GM19468 (cell line): ENCODE measurements around the gene DDX56.
"Not testable (repeated sequence)": the region's sequence is repeated elsewhere in the genome, so short reads cannot be mapped to it uniquely, and the experiment has no call there.

Experiments used
- ATAC-seq: cut with Tn5 transposase; IDR thresholded peaks from one replicate; pipeline ENCODE4 v1.9.1; 2021; ENCODE audit warnings: mild to moderate bottlenecking, moderate library complexity, moderate number of reproducible peaks; ENCODE audit not compliant: unreplicated experiment; ENCODE audit errors: extremely low read depth

The DDX56 gene

DNA sequence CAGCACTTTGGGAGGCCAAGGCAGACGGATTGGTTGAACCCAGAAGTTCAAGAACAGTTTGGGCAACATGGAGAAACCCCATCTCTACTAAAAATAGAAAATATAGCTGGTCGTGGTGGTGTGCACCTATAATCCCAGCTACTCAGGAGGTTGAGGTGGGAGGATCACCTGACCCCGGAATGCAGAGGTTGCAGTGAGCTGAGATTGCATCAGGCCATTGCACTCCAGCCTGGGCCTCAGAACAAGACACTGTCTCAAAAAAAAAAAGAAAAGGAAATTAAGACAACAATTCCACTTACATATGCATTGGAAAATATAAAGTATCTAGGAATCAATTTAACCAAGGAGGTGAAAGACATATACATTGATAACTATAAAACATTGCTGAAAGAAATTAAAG is 25.5 kb upstream of the DDX56 start:
- no peak for ATAC-seq

DNA sequence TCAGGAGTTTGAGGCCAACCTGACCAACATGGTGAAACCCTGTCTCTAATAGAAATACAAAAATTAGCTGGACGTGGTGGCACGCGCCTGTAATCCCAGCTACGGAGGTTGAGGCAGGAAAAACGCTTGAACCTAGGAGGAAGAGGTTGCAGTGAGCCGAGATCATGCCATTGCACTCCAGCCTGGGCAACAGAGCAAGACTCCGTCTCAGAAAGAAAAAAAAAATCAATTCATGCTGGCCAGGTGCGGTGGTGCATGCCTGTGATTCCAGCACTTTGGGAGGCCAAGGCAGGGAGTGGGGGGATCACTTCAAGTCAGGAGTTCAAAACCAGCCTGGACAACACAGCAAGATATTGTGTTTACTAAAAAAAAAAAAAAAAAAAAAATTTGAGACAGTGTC is 23.5 kb upstream of the DDX56 start:
- ATAC-seq = not testable (repeated sequence)

DNA sequence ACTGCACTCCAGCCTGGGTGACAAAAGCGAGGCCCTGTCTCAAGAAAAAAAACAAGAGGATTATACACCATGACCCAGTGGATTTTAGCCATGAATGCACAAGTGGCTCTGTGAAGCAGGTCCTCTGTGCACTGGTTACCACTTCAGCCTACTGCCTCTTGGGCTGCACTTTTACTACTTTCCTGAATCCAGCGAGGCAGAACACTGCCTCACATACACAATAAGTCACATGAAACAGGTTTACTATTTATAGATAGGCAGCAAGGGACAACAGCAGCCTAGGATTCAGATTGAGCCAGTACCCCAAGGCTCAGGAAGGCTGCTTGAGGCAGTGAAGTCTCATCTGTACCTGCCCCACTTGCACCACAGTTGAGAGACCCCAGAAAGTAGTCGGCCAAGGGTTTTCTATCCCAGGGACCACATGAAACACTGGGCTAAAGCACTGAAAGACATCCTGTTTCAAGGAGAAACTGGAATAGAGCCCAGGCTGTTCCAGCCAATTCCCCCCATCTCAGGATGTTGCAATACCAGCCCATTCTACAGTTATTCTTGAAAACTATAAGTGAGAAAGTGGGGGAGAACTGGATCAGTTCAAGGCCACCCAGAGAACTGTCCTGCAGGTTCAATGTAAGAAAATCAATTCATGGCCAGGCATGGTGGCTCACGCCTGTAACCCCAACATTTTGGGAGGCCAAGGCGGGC is 22.4 kb upstream of the DDX56 start:
- ATAC-seq = no peak

DNA sequence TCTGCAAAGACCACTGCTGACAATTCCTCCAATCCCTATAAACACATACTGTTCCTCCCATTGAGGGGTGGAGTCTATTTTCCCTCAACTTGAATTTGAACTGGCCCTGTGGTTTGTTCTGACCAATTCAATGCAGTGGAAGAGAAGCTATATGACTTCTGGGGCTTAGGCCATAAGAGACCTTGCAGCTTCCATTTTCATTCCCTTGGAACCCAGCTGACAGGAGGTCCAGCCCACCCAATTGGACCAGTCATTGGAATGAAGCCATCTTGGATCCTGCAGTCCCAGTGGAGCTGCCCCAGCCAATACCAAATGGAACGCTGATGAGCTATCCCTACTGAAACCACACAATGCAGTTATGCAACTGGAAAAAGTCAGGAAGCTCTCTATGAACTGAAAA is 17.2 kb upstream of the DDX56 start:
- ATAC-seq = no peak

DNA sequence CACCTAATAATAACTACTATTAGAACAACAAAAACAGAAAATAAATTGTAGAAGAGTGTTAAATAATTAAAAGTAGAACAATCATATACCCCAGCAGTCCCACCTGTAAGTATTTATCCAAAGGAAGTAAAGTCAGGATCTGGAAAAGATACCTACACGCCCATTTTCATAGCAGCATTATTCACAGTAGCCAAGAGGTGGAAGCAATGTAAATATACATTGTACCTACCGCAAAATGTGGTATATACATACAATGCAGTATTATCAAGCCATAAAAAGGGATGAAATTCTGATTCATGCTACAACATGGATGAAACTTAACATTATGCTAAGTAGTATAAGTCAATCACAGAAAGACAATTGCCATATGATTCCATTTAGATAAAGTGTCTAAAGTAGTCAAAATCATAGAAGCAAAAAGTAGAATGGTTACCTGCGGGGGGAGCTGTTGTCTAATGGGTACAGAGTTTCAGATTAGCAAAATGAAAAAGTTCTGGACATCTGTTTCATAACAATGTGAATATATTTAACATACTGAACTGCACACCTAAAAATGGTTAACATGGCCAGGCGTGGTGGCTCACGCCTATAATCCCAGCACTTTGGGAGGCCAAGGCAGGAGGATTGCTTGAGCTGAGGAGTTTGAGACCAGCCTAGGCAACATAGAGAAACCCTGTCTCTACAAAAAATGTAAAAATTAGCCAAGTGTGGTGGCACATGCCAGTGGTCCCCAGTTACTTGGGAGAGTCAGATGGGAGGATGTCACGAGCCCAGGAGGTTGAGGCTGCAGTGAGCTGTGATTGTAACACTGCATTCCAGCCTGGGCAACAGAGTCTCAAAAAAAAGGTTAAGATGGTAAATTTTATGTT is 14.4 kb upstream of the DDX56 start:
- no peak for ATAC-seq

DNA sequence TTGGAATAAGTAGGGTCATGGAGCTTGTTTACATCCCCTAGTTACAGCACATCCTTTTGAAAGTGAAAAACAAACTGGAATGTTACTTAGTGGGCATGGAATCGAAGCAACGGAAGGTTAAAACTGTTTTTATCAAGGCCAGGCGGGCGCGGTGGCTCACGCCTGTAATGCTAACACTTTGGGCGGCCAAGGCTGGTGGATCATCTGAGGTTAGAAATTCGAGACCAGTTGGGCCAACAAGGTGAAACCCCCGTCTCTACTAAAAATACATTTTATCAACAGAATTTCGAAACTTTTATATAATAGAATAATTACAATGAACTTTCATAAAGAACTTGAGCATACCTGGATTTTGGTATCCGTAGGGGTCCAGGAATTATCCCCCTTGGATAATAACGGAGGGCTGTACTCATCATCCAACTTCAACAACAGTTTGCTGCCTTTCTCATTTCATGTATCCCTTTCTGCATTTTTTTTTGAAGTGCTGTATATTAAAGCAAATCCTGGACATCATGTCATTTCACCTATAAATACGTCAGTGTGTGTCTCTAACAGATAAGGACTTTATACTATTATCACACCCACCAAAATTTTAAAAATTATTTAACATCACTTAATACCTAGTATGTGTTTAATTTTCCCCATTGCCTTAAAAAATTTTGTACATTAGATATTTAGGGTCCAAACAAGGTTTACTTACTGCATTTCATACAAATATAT is 9.6 kb upstream of the DDX56 start:
- ATAC-seq = no peak

DNA sequence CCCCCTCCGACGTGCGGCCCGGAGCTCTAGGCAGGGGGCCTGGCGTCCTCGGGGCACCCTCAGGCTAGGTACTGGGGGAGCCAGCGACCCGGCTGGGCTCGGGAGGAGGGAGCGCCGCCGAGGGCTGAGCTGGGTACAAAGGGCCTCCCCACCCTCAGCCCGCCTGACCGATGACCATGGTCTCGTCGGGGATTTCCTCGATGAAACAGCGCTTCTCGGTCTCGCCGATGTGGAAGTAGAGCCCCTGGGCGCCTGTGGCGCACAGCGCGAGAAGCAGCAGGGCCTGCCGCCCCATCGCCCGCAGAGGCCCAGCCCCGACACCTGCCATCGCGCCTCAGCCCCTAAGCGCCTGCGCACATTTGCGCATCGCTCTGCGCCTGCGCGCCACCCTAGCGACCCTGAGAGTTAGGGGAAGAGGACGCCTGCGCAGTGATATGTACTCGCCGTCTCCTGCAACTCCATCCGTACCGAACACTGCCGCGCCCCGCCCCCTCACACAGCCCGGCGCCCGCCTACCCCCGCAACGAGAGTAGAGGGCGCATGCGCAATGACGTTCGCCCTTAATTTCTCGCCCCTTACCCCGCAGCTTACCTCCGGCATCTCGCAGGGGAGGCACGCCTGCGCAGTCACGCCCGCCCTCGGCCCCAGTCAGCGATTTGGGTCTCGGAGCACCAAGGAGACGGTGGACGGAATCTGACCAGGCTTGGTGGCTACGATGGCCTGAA is 8.3 kb upstream of the DDX56 start, which contains the start of gene TMED4:
Gene TMED4, minus strand, starts transcription at position 353 of the 725 bp plus-strand sequence. Its CDS starts 25 bp downstream, at position 328.
- peak; percentile 83 for ATAC-seq

DNA sequence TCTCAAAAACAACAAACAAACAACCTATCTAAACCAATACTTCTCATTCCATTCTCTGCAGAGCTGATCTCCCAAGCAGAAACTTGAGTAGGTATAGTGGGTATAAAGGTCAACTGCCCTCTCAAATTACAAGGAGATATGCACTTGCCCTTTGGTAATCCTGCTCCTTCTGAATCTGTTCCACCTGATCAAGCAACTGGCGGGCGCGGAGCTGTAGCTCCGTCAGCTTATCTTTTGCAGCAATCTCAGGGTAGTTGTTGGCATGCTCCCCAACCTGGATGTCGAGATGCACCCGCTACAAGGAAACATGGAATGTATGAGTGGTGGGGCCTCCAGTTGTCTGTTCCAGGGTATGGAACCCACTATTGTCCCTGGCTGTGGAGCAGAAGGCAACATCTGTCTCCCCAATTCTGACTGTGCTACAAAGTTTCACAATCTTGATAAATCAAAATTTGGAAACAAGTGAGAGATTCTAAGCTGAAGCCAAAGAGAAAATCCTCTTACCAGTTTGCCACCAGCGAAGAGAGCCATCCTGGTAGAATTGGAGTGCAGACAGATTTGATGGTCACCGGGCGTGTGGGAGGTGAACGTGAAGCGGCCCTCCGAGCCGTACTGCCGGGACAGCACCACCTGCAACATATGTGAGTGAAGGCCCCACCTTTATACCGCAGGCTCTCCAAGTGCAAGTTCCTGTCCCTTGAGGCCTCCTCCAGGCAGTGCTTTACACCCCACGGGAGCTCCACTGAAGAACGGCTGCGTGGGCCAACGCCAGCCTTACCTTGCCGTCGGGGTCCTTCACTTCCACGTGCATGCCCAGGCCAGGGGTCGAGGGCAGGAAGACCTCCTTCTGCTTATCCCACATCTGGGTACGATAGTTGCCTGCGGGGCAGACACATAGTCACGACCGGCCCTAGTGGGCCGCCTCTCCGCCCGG is 7.5 kb upstream of the DDX56 start:
- no peak for ATAC-seq

DNA sequence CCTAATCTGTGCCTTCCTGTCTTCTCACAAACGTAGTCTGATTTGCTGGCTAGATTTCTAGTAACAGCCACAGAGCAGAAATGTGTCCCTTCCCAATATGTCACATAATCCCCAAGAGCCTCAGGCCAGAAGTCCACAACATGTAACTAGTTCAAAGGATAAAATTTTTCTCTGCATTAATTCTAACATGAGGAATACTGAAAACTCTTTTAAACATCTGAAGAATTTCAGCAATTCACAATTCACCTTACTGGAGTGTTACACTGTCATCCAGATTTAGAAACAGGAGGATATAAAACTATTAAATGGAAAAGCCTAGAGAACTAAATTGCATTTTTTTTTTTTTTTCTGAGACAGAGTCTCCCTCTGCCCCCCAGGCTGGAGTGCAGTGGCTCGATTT is 2.5 kb upstream of the DDX56 start:
- no peak for ATAC-seq

DNA sequence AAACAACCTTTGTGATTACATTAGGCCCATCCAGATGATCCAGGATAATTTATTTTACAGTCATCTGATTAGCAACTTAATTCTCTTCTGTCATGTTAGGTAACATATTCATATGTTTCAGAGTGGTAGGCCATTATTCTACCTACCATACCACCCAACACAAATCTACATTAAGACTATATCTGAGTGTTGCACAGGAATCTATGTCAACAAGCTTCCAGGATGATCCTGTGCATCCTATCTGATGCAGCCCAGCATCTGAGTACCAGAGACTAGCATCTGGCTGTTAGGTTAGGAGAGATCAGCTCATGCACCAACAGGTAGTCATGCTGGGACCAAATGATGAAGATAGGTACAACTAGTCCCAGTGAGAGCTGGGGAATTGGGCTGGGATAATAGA is 1.3 kb upstream of the DDX56 start:
- ATAC-seq = no peak

DNA sequence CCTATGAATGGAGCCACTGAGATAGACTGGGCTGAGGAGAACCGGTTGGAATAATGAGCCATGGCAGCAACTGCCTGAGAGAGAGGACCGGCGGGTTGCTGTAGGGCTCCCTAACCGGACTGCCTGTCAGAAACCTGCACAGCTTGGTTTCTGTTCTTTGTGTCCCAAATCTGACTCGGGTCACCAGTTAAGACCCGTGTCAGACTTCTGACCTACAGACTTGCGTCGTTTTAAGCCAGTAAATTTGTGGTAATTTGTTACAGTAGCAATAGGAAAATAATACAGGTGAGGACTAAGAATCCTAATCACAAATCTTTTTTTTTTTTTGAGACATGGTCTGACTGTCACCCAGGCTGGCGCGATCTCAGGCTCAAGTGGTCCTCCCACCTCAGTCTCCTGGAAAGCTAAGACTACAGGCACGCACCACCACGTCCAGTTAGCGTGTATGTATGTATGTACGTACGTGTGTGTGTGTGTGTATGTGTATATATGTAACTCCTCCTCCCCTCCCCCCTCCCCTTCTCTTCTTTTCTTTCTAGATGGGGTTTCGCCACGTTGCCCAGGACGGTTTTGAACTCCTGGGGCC is 672 bp upstream of the DDX56 start:
- ATAC-seq = no peak

DNA sequence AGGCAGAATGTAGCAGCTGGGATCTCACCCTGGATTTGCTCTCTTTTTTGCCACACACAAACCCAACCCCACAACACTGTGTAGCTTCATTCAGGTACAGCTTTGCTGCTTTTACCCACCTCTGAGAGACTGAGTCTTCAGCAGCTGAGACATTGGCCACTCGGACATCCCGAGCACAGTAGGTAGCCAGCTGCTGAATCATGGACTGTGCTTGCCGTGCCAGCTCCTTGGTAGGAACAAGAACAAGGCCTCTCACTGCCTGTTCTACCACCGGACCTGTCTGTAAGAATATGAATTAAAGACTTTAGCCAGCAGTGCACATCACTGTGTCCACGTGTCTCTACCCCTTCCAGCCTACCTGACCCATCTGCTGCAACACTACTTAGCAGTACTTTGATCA is 937 bp downstream of the DDX56 start:
- ATAC-seq = no peak

DNA sequence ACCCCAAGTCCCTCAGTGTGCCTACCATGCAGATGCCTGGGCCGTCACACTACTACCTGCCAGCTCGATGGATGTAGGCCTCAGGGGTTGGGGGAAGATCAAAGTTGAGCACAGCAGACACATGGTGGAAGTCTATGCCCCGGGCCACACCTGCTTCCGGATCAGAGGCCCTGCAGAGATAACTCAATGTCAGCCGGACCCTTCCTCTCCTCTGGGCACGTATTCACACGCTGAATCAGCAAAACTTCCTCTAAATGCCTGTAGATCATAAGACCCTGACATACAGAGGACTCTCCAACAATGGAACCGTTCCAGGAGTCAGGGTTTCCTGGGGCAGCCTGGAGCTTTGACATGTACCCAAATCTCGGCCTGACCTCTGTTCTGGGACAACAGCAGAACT is 3.7 kb downstream of the DDX56 start:
- ATAC-seq = no peak

DNA sequence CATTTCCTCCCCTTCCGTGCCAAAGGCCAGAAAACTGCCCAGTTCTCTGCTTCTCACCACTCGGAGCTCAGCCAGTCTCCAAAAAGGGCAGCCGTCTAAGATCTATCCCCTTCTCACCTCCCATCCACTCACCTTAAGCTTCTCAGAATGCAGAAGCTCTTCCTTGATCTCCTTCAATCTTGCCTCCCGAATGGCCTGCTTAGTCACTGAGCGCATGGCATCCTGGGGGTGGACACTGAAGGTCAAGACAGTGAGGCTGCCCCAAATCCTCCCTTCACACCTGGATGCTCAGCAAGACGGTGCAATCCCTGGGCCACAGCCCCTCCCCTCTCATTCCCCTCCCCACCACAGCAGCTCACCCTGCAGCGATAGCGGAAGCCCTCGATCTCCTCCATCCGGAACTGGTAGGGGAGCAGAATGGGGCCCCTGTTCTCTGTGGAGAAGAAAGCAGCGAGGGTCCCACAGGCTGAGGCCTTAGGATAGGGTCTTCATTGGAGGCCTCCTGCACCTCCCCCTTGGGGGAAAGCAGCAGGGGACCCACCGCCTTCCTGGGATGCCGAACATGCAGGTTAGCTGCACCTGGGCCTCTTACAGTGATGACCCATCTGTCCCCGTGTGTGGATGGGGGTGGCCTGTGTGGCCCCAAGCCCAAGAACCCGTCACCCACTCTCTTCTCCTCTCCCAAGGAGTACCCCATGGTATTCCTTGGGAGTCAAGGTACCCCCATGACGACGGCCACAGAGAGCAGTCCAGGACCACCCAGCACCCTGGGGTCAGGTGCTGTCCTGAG is 4.7 kb downstream of the DDX56 start:
- no peak for ATAC-seq

DNA sequence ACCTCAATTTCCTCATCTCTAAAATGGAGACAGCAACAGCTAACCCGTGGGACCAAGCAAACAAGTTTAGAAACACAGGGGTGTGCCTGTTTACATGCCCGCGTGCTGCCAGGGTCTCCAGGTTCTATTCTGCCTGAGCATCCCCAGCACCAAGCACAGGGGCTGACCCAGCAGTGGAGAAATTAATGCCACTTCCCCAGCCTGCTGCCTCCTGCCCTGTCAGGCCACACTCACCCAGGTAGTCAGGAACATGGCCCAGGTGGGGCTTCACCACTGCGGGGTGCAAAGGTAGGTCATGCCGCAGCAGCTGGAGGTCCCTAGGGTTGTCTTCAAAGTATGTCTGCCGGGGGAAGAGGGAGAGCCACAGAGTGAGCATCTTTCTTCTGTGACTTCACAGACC is 5.8 kb downstream of the DDX56 start:
- no peak for ATAC-seq

DNA sequence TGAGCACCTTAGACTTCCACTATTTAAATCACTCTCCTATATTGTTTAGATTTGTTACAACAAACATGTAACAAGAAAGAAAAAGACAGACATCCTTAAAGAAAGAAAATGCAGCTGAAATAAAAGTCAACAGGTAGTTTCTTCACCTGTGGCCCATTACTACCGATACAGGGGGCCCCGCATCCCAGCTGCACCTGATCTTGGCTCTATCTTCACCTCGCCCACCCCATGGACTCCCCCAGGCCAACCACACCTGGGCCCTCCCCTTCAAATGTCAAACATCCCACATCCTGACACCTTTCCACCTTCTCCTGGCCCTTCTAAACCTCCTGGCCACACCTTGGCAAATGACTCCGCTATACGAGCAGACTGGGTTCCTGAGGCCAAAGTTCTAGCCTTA is 7.0 kb downstream of the DDX56 start:
- ATAC-seq = no peak

DNA sequence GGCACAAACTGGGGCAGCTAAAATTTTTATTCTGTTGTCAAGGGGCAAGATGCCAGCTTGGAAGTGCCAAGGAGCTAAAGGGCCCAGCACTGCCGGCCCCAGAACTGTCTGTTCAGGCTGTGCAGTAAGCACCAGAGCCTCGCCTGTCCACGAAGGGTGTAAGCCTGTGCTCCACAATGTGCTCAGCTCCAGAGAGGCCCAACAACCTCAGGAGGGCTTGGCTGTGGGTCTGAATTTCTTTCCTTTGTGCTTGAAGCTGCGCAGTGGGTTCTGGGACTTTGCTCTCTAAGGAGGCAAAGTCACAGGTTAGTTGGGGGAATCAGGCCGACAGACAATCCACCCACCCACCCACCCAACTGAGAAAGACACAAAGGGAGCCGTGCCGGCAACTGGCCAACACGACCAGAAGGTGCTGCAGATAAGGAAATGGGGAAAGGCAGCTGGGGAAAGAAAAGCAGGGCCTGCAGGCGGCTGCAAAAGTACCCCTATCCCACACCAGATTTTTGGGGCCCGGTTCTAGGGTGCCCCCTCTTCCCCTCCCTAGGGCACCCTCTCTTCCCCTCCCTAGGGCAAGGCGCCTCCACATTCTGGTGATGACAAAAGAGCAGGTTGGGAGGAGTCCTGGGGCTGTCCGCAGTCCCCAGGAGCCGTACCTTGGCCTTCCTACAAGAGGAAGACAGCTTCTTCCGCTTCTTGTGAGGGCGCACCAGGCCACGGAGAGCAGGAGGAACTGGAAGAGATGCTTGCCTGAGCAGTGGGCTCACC is 7.7 kb downstream of the DDX56 start:
- ATAC-seq = no peak
